ENCODE data around the gene KRT77. TPM values are rescaled to one million over a fixed set of nuclear protein-coding genes. Genes with fewer than 3 reads are reported as not detected.

KRT77 gene
- total RNA-seq, 2 donors from 2014 or later: not detected

DNA sequence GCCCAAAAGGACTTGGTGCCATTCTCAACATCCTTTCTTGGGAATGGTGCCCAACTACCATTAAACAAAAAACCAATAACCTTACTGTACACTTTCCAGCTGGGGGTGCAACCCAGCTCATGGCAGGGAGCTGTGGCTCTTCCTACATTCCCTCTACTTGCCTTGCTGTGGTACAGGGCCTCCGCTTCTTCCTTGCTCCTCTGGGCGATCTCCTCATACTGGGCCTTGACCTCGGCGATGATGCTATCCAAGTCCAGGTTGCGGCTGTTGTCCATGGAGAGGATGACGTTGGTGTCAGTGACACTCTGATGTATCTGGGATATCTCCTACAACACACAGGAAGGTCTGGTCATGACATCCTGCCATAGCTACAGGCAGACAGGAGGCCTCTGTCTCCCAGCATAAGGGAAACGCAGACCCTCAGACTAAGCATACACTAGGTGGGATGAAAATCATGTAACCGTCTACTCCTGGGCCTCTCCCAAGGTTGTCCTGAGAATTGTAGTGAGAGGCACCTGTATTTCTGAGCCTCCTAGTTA lies 55.2 kb downstream of the KRT77 start:
- Mint-ChIP-seq H3K27ac (no peak overlapping the region), H3K36me3 (ENCODE audit: low read depth) (no peaks in the 10 kb centered on the region), H3K4me1 (no peaks in the 10 kb centered on the region), H3K4me3 (no peak overlapping the region), H3K27me3 (ENCODE audit: insufficient read depth) (peaks cover 33% of the 10 kb centered on the region), H3K9me3 (no peaks in the 10 kb centered on the region)
- DNase-seq: peak; percentile 37
- Histone ChIP-seq H3K9me3 (ENCODE audit: control insufficient read depth, low read length) (peaks cover 7% of the 10 kb centered on the region), H3K4me1 (ENCODE audit: control insufficient read depth, insufficient read depth, low read length) (no peaks in the 10 kb centered on the region), H3K4me3 (ENCODE audit: low read length) (no peak overlapping the region), H3K27me3 (ENCODE audit: control insufficient read depth, insufficient read depth, low read length, poor library complexity, severe bottlenecking) (peaks cover 28% of the 10 kb centered on the region), H3K36me3 (ENCODE audit: control insufficient read depth, insufficient read depth, low read length) (no peaks in the 10 kb centered on the region), H3K9ac (ENCODE audit: extremely low read depth, low read length, poor library complexity, severe bottlenecking) (no peak overlapping the region), H3K27ac (ENCODE audit: low read depth, low read length) (no peak overlapping the region)
- TF ChIP-seq, protein P1, sequence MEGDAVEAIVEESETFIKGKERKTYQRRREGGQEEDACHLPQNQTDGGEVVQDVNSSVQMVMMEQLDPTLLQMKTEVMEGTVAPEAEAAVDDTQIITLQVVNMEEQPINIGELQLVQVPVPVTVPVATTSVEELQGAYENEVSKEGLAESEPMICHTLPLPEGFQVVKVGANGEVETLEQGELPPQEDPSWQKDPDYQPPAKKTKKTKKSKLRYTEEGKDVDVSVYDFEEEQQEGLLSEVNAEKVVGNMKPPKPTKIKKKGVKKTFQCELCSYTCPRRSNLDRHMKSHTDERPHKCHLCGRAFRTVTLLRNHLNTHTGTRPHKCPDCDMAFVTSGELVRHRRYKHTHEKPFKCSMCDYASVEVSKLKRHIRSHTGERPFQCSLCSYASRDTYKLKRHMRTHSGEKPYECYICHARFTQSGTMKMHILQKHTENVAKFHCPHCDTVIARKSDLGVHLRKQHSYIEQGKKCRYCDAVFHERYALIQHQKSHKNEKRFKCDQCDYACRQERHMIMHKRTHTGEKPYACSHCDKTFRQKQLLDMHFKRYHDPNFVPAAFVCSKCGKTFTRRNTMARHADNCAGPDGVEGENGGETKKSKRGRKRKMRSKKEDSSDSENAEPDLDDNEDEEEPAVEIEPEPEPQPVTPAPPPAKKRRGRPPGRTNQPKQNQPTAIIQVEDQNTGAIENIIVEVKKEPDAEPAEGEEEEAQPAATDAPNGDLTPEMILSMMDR (conservative IDR thresholded peaks at IDR 0.05): no peak
- 91 to 95% methylated on average over 6 to 8 of the region's 8 CpGs for WGBS, 2 experiments (ENCODE audit: insufficient coverage in 1 of 2, insufficient read length in 1 of 2)

DNA sequence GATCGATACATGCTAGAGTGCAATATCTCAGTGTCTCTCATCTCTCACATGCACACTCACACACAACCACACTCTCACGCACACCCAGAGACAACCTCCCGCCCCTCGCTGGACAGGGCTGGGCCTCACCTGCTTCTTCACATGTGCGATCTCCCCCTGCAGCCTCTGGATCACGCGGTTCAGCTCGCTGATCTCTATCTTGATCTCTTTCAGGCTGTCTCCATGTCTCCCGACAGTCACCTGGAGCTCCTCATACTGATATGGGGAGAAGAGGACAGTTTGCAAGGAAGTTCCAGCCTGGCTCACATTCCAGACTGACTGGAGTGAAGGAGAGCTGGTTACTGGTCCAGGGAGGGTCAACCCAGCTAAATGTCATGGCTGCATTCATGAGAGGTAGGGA lies 55.7 kb downstream of the KRT77 start:
- WGBS, 2 experiments (ENCODE audit: insufficient coverage in 1 of 2, insufficient read length in 1 of 2): 90 to 93% methylated on average over 7 to 9 of the region's 9 CpGs
- no peaks in the 10 kb centered on the region for H3K4me1 ChIP-seq (ENCODE audit: control insufficient read depth, insufficient read depth, low read length)
- peaks cover 7% of the 10 kb centered on the region for H3K9me3 ChIP-seq (ENCODE audit: control insufficient read depth, low read length)
- DNase-seq: peak; percentile 35
- Mint-ChIP-seq H3K9me3 (no peaks in the 10 kb centered on the region), H3K27ac (no peak overlapping the region), H3K4me3 (no peak overlapping the region), H3K36me3 (ENCODE audit: low read depth) (no peaks in the 10 kb centered on the region), H3K4me1 (no peaks in the 10 kb centered on the region), H3K27me3 (ENCODE audit: insufficient read depth) (peaks cover 34% of the 10 kb centered on the region)
- H3K27ac ChIP-seq (ENCODE audit: low read depth, low read length): no peak overlapping the region
- no peaks in the 10 kb centered on the region for H3K36me3 ChIP-seq (ENCODE audit: control insufficient read depth, insufficient read depth, low read length)
- no peak overlapping the region for H3K9ac ChIP-seq (ENCODE audit: extremely low read depth, low read length, poor library complexity, severe bottlenecking)
- TF ChIP-seq, protein P1 (conservative IDR thresholded peaks at IDR 0.05): no peak
- no peak overlapping the region for H3K4me3 ChIP-seq (ENCODE audit: low read length)
- peaks cover 28% of the 10 kb centered on the region for H3K27me3 ChIP-seq (ENCODE audit: control insufficient read depth, insufficient read depth, low read length, poor library complexity, severe bottlenecking)

DNA sequence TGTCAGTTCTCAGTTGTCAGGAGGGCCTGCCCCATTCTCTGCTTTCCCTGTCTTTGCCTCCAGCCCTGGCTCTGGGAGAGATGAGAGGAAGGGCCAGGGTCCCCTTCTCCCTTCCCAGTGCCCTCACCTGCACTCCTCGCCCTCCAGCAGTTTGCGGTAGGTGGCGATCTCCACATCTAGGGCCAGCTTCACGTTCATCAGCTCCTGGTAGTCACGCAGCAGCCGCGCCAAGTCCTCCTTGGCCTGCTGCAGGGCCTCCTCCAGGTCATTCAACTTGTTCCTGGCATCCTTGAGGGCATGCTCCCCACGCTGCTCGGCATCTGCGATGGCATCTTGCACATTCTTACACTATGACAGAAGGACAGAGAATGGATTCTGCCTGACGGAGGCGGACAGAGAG lies 56.7 kb downstream of the KRT77 start:
- no peak overlapping the region for H3K27ac Mint-ChIP-seq
- no peak overlapping the region for H3K27ac ChIP-seq (ENCODE audit: low read depth, low read length)
- H3K4me3 ChIP-seq (ENCODE audit: low read length): no peak overlapping the region
- H3K36me3 Mint-ChIP-seq (ENCODE audit: low read depth): no peaks in the 10 kb centered on the region
- no peaks in the 10 kb centered on the region for H3K4me1 Mint-ChIP-seq
- H3K9me3 Mint-ChIP-seq: no peaks in the 10 kb centered on the region
- H3K9ac ChIP-seq (ENCODE audit: extremely low read depth, low read length, poor library complexity, severe bottlenecking): no peak overlapping the region
- H3K27me3 Mint-ChIP-seq (ENCODE audit: insufficient read depth): peaks cover 38% of the 10 kb centered on the region
- peaks cover 28% of the 10 kb centered on the region for H3K27me3 ChIP-seq (ENCODE audit: control insufficient read depth, insufficient read depth, low read length, poor library complexity, severe bottlenecking)
- TF ChIP-seq, protein P1 (conservative IDR thresholded peaks at IDR 0.05): peak; percentile 49
- H3K4me1 ChIP-seq (ENCODE audit: control insufficient read depth, insufficient read depth, low read length): no peaks in the 10 kb centered on the region
- no peak overlapping the region for H3K4me3 Mint-ChIP-seq
- H3K9me3 ChIP-seq (ENCODE audit: control insufficient read depth, low read length): no peaks in the 10 kb centered on the region
- WGBS, 2 experiments (ENCODE audit: insufficient coverage in 1 of 2, insufficient read length in 1 of 2): 87 to 91% methylated on average over 9 to 12 of the region's 12 CpGs
- no peaks in the 10 kb centered on the region for H3K36me3 ChIP-seq (ENCODE audit: control insufficient read depth, insufficient read depth, low read length)
- peak; percentile 72 for DNase-seq
